Osteoblast (primary cell): Measurements from ENCODE around the gene ATP6V0A1. TPM values are rescaled to one million over a fixed set of nuclear protein-coding genes. Genes with fewer than 3 reads are reported as not detected.
"Not testable (repeated sequence)": the region's sequence is repeated elsewhere in the genome, so short reads cannot be mapped to it uniquely, and the experiment has no call there.

ENCODE experiments used
- DNase-seq: peaks from one replicate; pipeline ENCODE4 v3.0.0; 2011; ENCODE audit warnings: low spot score, mixed read lengths; ENCODE audit not compliant: insufficient read length; ENCODE audit errors: missing footprints
- H2AFZ ChIP-seq: 2 replicates; pipeline ENCODE4 v1.6.0; 2011; ENCODE audit warnings: mild to moderate bottlenecking, low read length
- H3K27ac ChIP-seq: 2 replicates; pipeline ENCODE4 v1.5.1; 2011; ENCODE audit warnings: mild to moderate bottlenecking, low read depth, low read length, moderate library complexity
- H3K27me3 ChIP-seq: 2 replicates; pipeline ENCODE4 v1.6.0; 2012; ENCODE audit warnings: mild to moderate bottlenecking, control low read depth, inconsistent platforms, low read length, moderate library complexity; ENCODE audit not compliant: insufficient read depth
- H3K36me3 ChIP-seq: 2 replicates; pipeline ENCODE4 v1.5.1; 2011; ENCODE audit warnings: mild to moderate bottlenecking, low read length, control low read depth, moderate library complexity; ENCODE audit not compliant: insufficient read depth
- H3K4me1 ChIP-seq: 2 replicates; pipeline ENCODE4 v1.5.1; 2011; ENCODE audit warnings: mild to moderate bottlenecking, low read length, control low read depth, moderate library complexity; ENCODE audit not compliant: insufficient read depth
- H3K4me2 ChIP-seq: 2 replicates; pipeline ENCODE4 v1.6.0; 2011; ENCODE audit warnings: mild to moderate bottlenecking, low read length; ENCODE audit not compliant: insufficient read depth
- H3K4me3 ChIP-seq: fragments of 200-600 bp; sonication (generic); 3 replicates; pipeline ENCODE4 v1.5.1; 2012; ENCODE audit warnings: mild to moderate bottlenecking, low read length, inconsistent platforms; ENCODE audit not compliant: insufficient read depth
- H3K79me2 ChIP-seq: 2 replicates; pipeline ENCODE4 v1.6.0; 2012; ENCODE audit warnings: mild to moderate bottlenecking, low read length, control low read depth, inconsistent platforms; ENCODE audit not compliant: insufficient read depth
- H3K9me3 ChIP-seq: 2 replicates; pipeline ENCODE4 v1.5.1; 2011; ENCODE audit warnings: low read depth, low read length, control low read depth
- H4K20me1 ChIP-seq: 2 replicates; pipeline ENCODE4 v1.6.0; 2012; ENCODE audit warnings: mild to moderate bottlenecking, low read length, control low read depth; ENCODE audit not compliant: insufficient read depth
- CTCF ChIP-seq: IDR thresholded peaks from 2 replicates; pipeline ENCODE4 v1.5.1; 2011; ENCODE audit warnings: mild to moderate bottlenecking, low read depth, low read length, moderate library complexity; ENCODE audit errors: extremely low read depth
- total RNA-seq: library from RNA; depleted of rRNA; stranded (reverse); fragments of >200 nt; gene quantifications from 2 replicates; pipeline ENCODE4 v1.2.3, GENCODE V29; 2012

ATP6V0A1 gene
- total RNA-seq, 1 donor = 52.5 TPM

GRCh38 chr17:42411905-42412679, 46.6 kb upstream of the ATP6V0A1 start:
- Histone ChIP-seq H3K27ac (peak overlapping the region; percentile 11), H3K9me3 (no peaks in the 10 kb centered on the region), H3K79me2 (peaks cover 95% of the 10 kb centered on the region), H3K27me3 (no peaks in the 10 kb centered on the region), H3K4me1 (peaks cover 72% of the 10 kb centered on the region), H3K36me3 (peaks cover 37% of the 10 kb centered on the region), H3K4me2 (peak overlapping the region; percentile 0), H3K4me3 (no peak overlapping the region), H4K20me1 (peaks cover 89% of the 10 kb centered on the region), H2AFZ (no peak overlapping the region)
- DNase-seq = peak; percentile 51
- no peak for TF ChIP-seq CTCF

GRCh38 chr17:42413464-42414040, 45.1 kb upstream of the ATP6V0A1 start:
- peak; percentile 91 for DNase-seq

GRCh38 chr17:42414704-42415409, 43.8 kb upstream of the ATP6V0A1 start:
- peaks cover 97% of the 10 kb centered on the region for H3K79me2 ChIP-seq
- no peaks in the 10 kb centered on the region for H3K9me3 ChIP-seq
- DNase-seq = peak; percentile 21
- H3K27ac ChIP-seq = peak overlapping the region; percentile 8
- peaks cover 58% of the 10 kb centered on the region for H3K4me1 ChIP-seq
- H3K4me3 ChIP-seq = no peak overlapping the region
- no peak overlapping the region for H2AFZ ChIP-seq
- TF ChIP-seq CTCF = no peak
- H4K20me1 ChIP-seq = peaks cover 90% of the 10 kb centered on the region
- peak overlapping the region; percentile 23 for H3K4me2 ChIP-seq
- no peaks in the 10 kb centered on the region for H3K27me3 ChIP-seq
- peaks cover 47% of the 10 kb centered on the region for H3K36me3 ChIP-seq

More at GRCh38 chr17:42413464-42414040, 45.1 kb upstream of the ATP6V0A1 start:
- H3K4me2 ChIP-seq = no peak overlapping the region
- no peaks in the 10 kb centered on the region for H3K9me3 ChIP-seq
- no peak overlapping the region for H3K27ac ChIP-seq
- H3K27me3 ChIP-seq = no peaks in the 10 kb centered on the region
- no peak overlapping the region for H3K4me3 ChIP-seq
- H4K20me1 ChIP-seq = peaks cover 90% of the 10 kb centered on the region
- H3K36me3 ChIP-seq = peaks cover 47% of the 10 kb centered on the region
- no peak overlapping the region for H2AFZ ChIP-seq
- no peak for TF ChIP-seq CTCF
- H3K79me2 ChIP-seq = peaks cover 95% of the 10 kb centered on the region
- H3K4me1 ChIP-seq = peaks cover 58% of the 10 kb centered on the region

- not testable (repeated sequence) for H3K27ac ChIP-seq, H2AFZ ChIP-seq, H3K9me3 ChIP-seq, DNase-seq, H3K27me3 ChIP-seq, H3K4me3 ChIP-seq
- H3K4me1 ChIP-seq = peaks cover 51% of the 10 kb centered on the region
- peaks cover 100% of the 10 kb centered on the region for H3K79me2 ChIP-seq
- peaks cover 86% of the 10 kb centered on the region for H4K20me1 ChIP-seq
- peaks cover 38% of the 10 kb centered on the region for H3K36me3 ChIP-seq
- peak overlapping the region; percentile 1 for H3K4me2 ChIP-seq
Measured at GRCh38 chr17:42417981-42418380, 40.7 kb upstream of the ATP6V0A1 start.
